ENCODE results near the gene FAAP100.

- no peak for TF ChIP-seq CTCF (IDR thresholded peaks at IDR 0.05)
- no peak for TF ChIP-seq POLR2A (IDR thresholded peaks at IDR 0.05)
Observed at GRCh38 chr17:81528384-81528650, 23.8 kb downstream of the FAAP100 start.
